ENCODE results near the gene AP5B1.

AP5B1 gene

GRCh38 chr11:65780770-65781151 lies at the start of gene AP5B1:
Gene AP5B1 (minus strand): TSS chr11:65780976. CDS start chr11:65780591, 385 bp downstream.
- H3K4me1 ChIP-seq (ENCODE audit: control insufficient read depth, low read depth, low read length), result peaks cover 7% of the 10 kb centered on the region
- peak within 1 kb of the TSS; percentile 75 for H3K4me3 ChIP-seq (ENCODE audit: low read length)
- no peaks in the 10 kb centered on the region for H3K36me3 ChIP-seq (ENCODE audit: control insufficient read depth, low read depth, low read length)
- peaks cover 41% of the 10 kb centered on the region for H3K27me3 ChIP-seq (ENCODE audit: control insufficient read depth, insufficient read depth, low read length)
- H3K9ac ChIP-seq (ENCODE audit: low read length), result peak within 1 kb of the TSS; percentile 22
- H3K27ac ChIP-seq (ENCODE audit: low read length), result no peak within 1 kb of the TSS
- H3K9me3 ChIP-seq (ENCODE audit: control insufficient read depth, low read depth, low read length), result no peaks in the 10 kb centered on the region

GRCh38 chr11:65829459-65829858 lies 48.7 kb upstream of the AP5B1 start:
- H3K36me3 ChIP-seq (ENCODE audit: control insufficient read depth, low read depth, low read length), result no peaks in the 10 kb centered on the region
- H3K9ac ChIP-seq (ENCODE audit: low read length), result no peak overlapping the region
- no peaks in the 10 kb centered on the region for H3K9me3 ChIP-seq (ENCODE audit: control insufficient read depth, low read depth, low read length)
- peaks cover 8% of the 10 kb centered on the region for H3K4me1 ChIP-seq (ENCODE audit: control insufficient read depth, low read depth, low read length)
- H3K4me3 ChIP-seq (ENCODE audit: low read length), result no peak overlapping the region
- H3K27me3 ChIP-seq (ENCODE audit: control insufficient read depth, insufficient read depth, low read length), result peaks cover 18% of the 10 kb centered on the region
- no peak overlapping the region for H3K27ac ChIP-seq (ENCODE audit: low read length)

DNA sequence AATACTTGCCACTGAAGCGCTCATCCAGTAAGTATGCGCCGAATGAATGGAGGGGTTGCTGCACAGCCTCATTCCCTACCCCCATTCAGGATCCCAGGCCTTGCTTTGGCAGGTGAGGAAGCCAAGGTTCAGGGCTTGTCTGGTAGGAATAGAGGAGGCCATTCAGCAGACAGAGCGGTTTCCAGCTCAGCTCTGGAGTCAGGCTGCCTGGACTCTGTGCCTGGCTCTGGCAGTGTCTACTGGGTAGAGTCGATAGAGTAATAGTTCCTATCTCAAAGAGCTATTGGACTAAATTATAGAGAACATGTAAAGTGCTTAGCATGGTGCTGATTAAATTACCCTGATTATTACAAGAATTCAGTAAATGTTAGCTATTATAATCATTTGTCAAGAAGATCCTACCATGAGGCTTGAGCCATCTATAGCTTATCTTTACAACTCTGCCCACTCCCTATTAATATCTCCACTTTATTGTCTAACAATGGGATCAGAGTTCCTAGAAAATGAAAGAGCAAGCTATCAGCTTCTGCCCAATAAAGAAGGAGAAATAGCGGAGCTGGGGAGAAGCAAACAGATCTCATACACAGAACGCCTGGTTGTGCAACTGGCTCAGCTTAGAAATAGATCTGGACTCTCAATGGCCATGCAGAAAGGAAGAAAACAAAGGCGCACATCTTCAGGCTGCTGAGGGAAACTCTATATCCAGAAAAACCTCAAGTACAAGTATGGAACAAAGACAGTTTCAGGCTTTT lies 46.4 kb upstream of the AP5B1 start:
- H3K4me3 ChIP-seq (ENCODE audit: low read length), result no peak overlapping the region
- no peaks in the 10 kb centered on the region for H3K4me1 ChIP-seq (ENCODE audit: control insufficient read depth, low read depth, low read length)
- H3K27me3 ChIP-seq (ENCODE audit: control insufficient read depth, insufficient read depth, low read length), result peaks cover 8% of the 10 kb centered on the region
- H3K9me3 ChIP-seq (ENCODE audit: control insufficient read depth, low read depth, low read length), result no peaks in the 10 kb centered on the region
- no peak overlapping the region for H3K9ac ChIP-seq (ENCODE audit: low read length)
- no peak overlapping the region for H3K27ac ChIP-seq (ENCODE audit: low read length)
- no peaks in the 10 kb centered on the region for H3K36me3 ChIP-seq (ENCODE audit: control insufficient read depth, low read depth, low read length)

- H3K36me3 ChIP-seq (ENCODE audit: control insufficient read depth, low read depth, low read length), result no peaks in the 10 kb centered on the region
- no peaks in the 10 kb centered on the region for H3K9me3 ChIP-seq (ENCODE audit: control insufficient read depth, low read depth, low read length)
- no peak overlapping the region for H3K4me3 ChIP-seq (ENCODE audit: low read length)
- H3K27me3 ChIP-seq (ENCODE audit: control insufficient read depth, insufficient read depth, low read length), result no peaks in the 10 kb centered on the region
- H3K9ac ChIP-seq (ENCODE audit: low read length), result no peak overlapping the region
- no peak overlapping the region for H3K27ac ChIP-seq (ENCODE audit: low read length)
- H3K4me1 ChIP-seq (ENCODE audit: control insufficient read depth, low read depth, low read length), result no peaks in the 10 kb centered on the region
These were observed 42.2 kb upstream of the AP5B1 start for GRCh38 chr11:65822776-65823528.

GRCh38 chr11:65821107-65821506 lies 40.3 kb upstream of the AP5B1 start:
- peaks cover 16% of the 10 kb centered on the region for H3K27me3 ChIP-seq (ENCODE audit: control insufficient read depth, insufficient read depth, low read length)
- H3K36me3 ChIP-seq (ENCODE audit: control insufficient read depth, low read depth, low read length), result no peaks in the 10 kb centered on the region
- H3K9ac ChIP-seq (ENCODE audit: low read length), result no peak overlapping the region
- H3K4me3 ChIP-seq (ENCODE audit: low read length), result no peak overlapping the region
- H3K4me1 ChIP-seq (ENCODE audit: control insufficient read depth, low read depth, low read length), result no peaks in the 10 kb centered on the region
- H3K27ac ChIP-seq (ENCODE audit: low read length), result no peak overlapping the region
- no peaks in the 10 kb centered on the region for H3K9me3 ChIP-seq (ENCODE audit: control insufficient read depth, low read depth, low read length)

- H3K4me3 ChIP-seq (ENCODE audit: low read length), result peak overlapping the region; percentile 63
- no peak overlapping the region for H3K27ac ChIP-seq (ENCODE audit: low read length)
- H3K4me1 ChIP-seq (ENCODE audit: control insufficient read depth, low read depth, low read length), result no peaks in the 10 kb centered on the region
- H3K9me3 ChIP-seq (ENCODE audit: control insufficient read depth, low read depth, low read length), result no peaks in the 10 kb centered on the region
- H3K9ac ChIP-seq (ENCODE audit: low read length), result no peak overlapping the region
- peaks cover 16% of the 10 kb centered on the region for H3K27me3 ChIP-seq (ENCODE audit: control insufficient read depth, insufficient read depth, low read length)
- H3K36me3 ChIP-seq (ENCODE audit: control insufficient read depth, low read depth, low read length), result no peaks in the 10 kb centered on the region
These were observed 37.3 kb upstream of the AP5B1 start for GRCh38 chr11:65817835-65818680.

DNA sequence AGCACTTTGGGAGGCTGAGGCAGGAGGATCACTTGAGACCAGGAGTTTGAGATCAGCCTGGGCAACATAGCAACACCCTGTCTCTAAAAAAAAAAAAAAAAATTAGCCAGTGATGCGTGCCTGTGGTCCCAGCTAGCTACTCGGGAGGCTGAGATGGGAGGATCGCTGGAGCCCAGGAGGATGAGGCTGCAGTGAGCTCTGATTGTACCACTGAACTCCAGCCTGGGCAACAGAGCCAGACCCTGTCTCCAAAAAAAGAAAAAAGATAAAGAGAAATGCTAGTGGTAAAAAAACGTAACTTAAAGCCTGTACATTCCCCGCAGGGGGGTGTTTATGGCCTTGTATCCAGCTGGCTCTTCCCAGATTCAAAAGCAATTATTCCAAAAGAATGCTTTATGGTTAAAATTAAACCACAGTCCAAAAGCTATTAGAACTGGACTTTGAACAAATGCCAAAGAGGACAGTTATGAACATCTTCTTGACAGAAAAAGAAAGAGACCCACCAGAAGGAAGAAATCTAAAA lies 36.6 kb upstream of the AP5B1 start:
- no peaks in the 10 kb centered on the region for H3K4me1 ChIP-seq (ENCODE audit: control insufficient read depth, low read depth, low read length)
- no peak overlapping the region for H3K27ac ChIP-seq (ENCODE audit: low read length)
- peak overlapping the region; percentile 63 for H3K4me3 ChIP-seq (ENCODE audit: low read length)

GRCh38 chr11:65816696-65817095 lies 35.9 kb upstream of the AP5B1 start:
- Histone ChIP-seq H3K27ac (ENCODE audit: low read length) (no peak overlapping the region), H3K4me3 (ENCODE audit: low read length) (no peak overlapping the region), H3K36me3 (ENCODE audit: control insufficient read depth, low read depth, low read length) (no peaks in the 10 kb centered on the region), H3K4me1 (ENCODE audit: control insufficient read depth, low read depth, low read length) (no peaks in the 10 kb centered on the region), H3K9me3 (ENCODE audit: control insufficient read depth, low read depth, low read length) (no peaks in the 10 kb centered on the region), H3K27me3 (ENCODE audit: control insufficient read depth, insufficient read depth, low read length) (peaks cover 16% of the 10 kb centered on the region), H3K9ac (ENCODE audit: low read length) (no peak overlapping the region)

More for the DNA sequence above, 36.6 kb upstream of the AP5B1 start:
- Histone ChIP-seq H3K27me3 (ENCODE audit: control insufficient read depth, insufficient read depth, low read length) (peaks cover 16% of the 10 kb centered on the region), H3K36me3 (ENCODE audit: control insufficient read depth, low read depth, low read length) (no peaks in the 10 kb centered on the region), H3K9ac (ENCODE audit: low read length) (no peak overlapping the region), H3K9me3 (ENCODE audit: control insufficient read depth, low read depth, low read length) (no peaks in the 10 kb centered on the region)

- Histone ChIP-seq H3K4me3 (ENCODE audit: low read length) (no peak overlapping the region), H3K27me3 (ENCODE audit: control insufficient read depth, insufficient read depth, low read length) (peaks cover 16% of the 10 kb centered on the region), H3K27ac (ENCODE audit: low read length) (no peak overlapping the region), H3K9me3 (ENCODE audit: control insufficient read depth, low read depth, low read length) (no peaks in the 10 kb centered on the region), H3K36me3 (ENCODE audit: control insufficient read depth, low read depth, low read length) (no peaks in the 10 kb centered on the region), H3K4me1 (ENCODE audit: control insufficient read depth, low read depth, low read length) (no peaks in the 10 kb centered on the region), H3K9ac (ENCODE audit: low read length) (no peak overlapping the region)
These were observed 34.3 kb upstream of the AP5B1 start for GRCh38 chr11:65814986-65815565.

DNA sequence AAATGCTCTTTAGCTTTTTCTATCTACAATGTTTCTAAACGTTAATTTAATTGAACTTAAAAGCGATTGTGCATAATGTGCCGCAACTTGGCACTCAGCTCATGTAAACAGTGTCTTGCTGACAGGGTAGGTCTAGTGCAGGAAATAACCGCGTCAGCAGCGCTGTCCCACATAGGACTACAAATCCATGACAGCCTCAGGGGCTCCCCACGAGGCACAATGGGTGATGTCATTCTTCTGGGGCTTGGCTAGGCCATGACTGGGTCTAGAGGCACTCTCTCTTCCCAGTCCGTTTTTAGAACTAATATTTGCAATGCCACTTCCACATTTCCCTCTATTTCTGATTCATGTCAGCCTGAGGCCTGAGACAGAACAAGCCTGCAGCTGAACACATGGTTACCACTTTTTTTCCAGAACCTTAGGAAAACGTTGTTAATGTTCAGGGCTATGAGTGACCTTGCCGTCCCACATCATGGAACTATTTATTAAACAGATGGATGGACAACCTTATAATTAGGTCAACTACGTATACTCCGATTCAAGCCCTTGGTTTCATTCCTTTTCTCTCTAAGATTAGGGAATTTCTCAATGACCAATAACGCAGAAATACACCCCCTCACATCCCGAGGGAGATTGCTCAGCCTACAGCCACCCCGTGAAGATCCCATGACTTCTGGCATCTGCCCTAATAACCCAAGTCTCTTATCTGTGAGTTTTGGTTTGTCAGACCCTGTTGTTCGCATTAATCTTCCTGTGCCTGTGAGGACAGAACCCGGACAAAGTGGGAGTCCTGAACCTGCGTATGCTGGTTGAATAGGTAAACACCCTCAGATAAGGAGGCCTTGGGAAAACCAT lies 33.6 kb upstream of the AP5B1 start:
- H3K9me3 ChIP-seq (ENCODE audit: control insufficient read depth, low read depth, low read length), result no peaks in the 10 kb centered on the region
- H3K4me1 ChIP-seq (ENCODE audit: control insufficient read depth, low read depth, low read length), result no peaks in the 10 kb centered on the region
- H3K4me3 ChIP-seq (ENCODE audit: low read length), result no peak overlapping the region
- H3K27ac ChIP-seq (ENCODE audit: low read length), result no peak overlapping the region
- H3K27me3 ChIP-seq (ENCODE audit: control insufficient read depth, insufficient read depth, low read length), result peaks cover 16% of the 10 kb centered on the region
- H3K9ac ChIP-seq (ENCODE audit: low read length), result no peak overlapping the region
- no peaks in the 10 kb centered on the region for H3K36me3 ChIP-seq (ENCODE audit: control insufficient read depth, low read depth, low read length)
